HG02870 (cell line): Measurements from ENCODE around the gene RPS6KA2.

Experiments used
- ATAC-seq: cut with Tn5 transposase; IDR thresholded peaks from one replicate; pipeline ENCODE4 v1.9.1; 2021; ENCODE audit warnings: mild to moderate bottlenecking, moderate library complexity; ENCODE audit not compliant: unreplicated experiment

Gene RPS6KA2

GRCh38 chr6:166656230-166657151 is 29.4 kb upstream of the RPS6KA2 start:
- ATAC-seq: no peak

GRCh38 chr6:166655713-166656229 is 28.7 kb upstream of the RPS6KA2 start:
- ATAC-seq: no peak

GRCh38 chr6:166655251-166655650 is 28.2 kb upstream of the RPS6KA2 start:
- no peak for ATAC-seq

GRCh38 chr6:166654573-166654972 is 27.5 kb upstream of the RPS6KA2 start:
- ATAC-seq: no peak

- ATAC-seq: no peak
Measured at GRCh38 chr6:166653639-166653941, 26.5 kb upstream of the RPS6KA2 start.

- no peak for ATAC-seq
Measured at GRCh38 chr6:166650824-166651807, 24.1 kb upstream of the RPS6KA2 start.

GRCh38 chr6:166650047-166650446 is 23.0 kb upstream of the RPS6KA2 start:
- no peak for ATAC-seq

- ATAC-seq: no peak
Measured at GRCh38 chr6:166648846-166649245, 21.8 kb upstream of the RPS6KA2 start.

- ATAC-seq: no peak
Measured at GRCh38 chr6:166647896-166648295, 20.8 kb upstream of the RPS6KA2 start.

GRCh38 chr6:166646716-166647115 is 19.7 kb upstream of the RPS6KA2 start:
- no peak for ATAC-seq

- ATAC-seq: no peak
Measured at GRCh38 chr6:166645896-166646295, 18.8 kb upstream of the RPS6KA2 start.

- ATAC-seq: no peak
Measured at GRCh38 chr6:166644681-166645080, 17.6 kb upstream of the RPS6KA2 start.

- no peak for ATAC-seq
Measured at GRCh38 chr6:166643891-166644590, 17.0 kb upstream of the RPS6KA2 start.

- ATAC-seq: no peak
Measured at GRCh38 chr6:166642646-166643045, 15.6 kb upstream of the RPS6KA2 start.

- ATAC-seq: peak; percentile 52
Measured at GRCh38 chr6:166640342-166641043, 13.4 kb upstream of the RPS6KA2 start.

- no peak for ATAC-seq
Measured at GRCh38 chr6:166639921-166640320, 12.9 kb upstream of the RPS6KA2 start.

- no peak for ATAC-seq
Measured at GRCh38 chr6:166638573-166638964, 11.5 kb upstream of the RPS6KA2 start.

- ATAC-seq: no peak
Measured at GRCh38 chr6:166637812-166638572, 10.9 kb upstream of the RPS6KA2 start.

- ATAC-seq: no peak
Measured at GRCh38 chr6:166636934-166637333, 9.9 kb upstream of the RPS6KA2 start.
